IPS-18a (cell line): Measurements from ENCODE around the gene PTCD1.

Experiments
- H3K27ac ChIP-seq: one replicate; pipeline ENCODE4 v1.5.1; 2013; ENCODE audit warnings: low read length
- H3K27me3 ChIP-seq: one replicate; pipeline ENCODE4 v1.6.1; 2013; ENCODE audit warnings: mild to moderate bottlenecking, low read length; ENCODE audit not compliant: control insufficient read depth, insufficient read depth
- H3K36me3 ChIP-seq: one replicate; pipeline ENCODE4 v1.6.1; 2013; ENCODE audit warnings: low read depth, low read length; ENCODE audit not compliant: control insufficient read depth
- H3K4me1 ChIP-seq: one replicate; pipeline ENCODE4 v1.6.1; 2013; ENCODE audit warnings: low read depth, low read length; ENCODE audit not compliant: control insufficient read depth
- H3K4me3 ChIP-seq: one replicate; pipeline ENCODE4 v1.5.1; 2013; ENCODE audit warnings: low read length
- H3K9ac ChIP-seq: one replicate; pipeline ENCODE4 v1.6.1; 2013; ENCODE audit warnings: mild to moderate bottlenecking, low read length, moderate library complexity
- H3K9me3 ChIP-seq: one replicate; pipeline ENCODE4 v1.6.1; 2013; ENCODE audit warnings: low read depth, low read length; ENCODE audit not compliant: control insufficient read depth

PTCD1 gene

GRCh38 chr7:99460651-99461050, 22.1 kb upstream of the PTCD1 start:
- H3K9me3 ChIP-seq, result no peaks in the 10 kb centered on the region
- no peaks in the 10 kb centered on the region for H3K4me1 ChIP-seq
- H3K27me3 ChIP-seq, result no peaks in the 10 kb centered on the region
- H3K27ac ChIP-seq, result no peak overlapping the region
- H3K9ac ChIP-seq, result no peak overlapping the region
- H3K36me3 ChIP-seq, result peaks cover 41% of the 10 kb centered on the region
- H3K4me3 ChIP-seq, result no peak overlapping the region

GRCh38 chr7:99459087-99459486, 20.5 kb upstream of the PTCD1 start:
- Histone ChIP-seq H3K36me3 (peaks cover 52% of the 10 kb centered on the region), H3K9me3 (no peaks in the 10 kb centered on the region), H3K27ac (no peak overlapping the region), H3K27me3 (no peaks in the 10 kb centered on the region), H3K4me3 (no peak overlapping the region), H3K4me1 (no peaks in the 10 kb centered on the region), H3K9ac (no peak overlapping the region)

- peaks cover 57% of the 10 kb centered on the region for H3K36me3 ChIP-seq
- no peak overlapping the region for H3K9ac ChIP-seq
- no peak overlapping the region for H3K27ac ChIP-seq
- no peaks in the 10 kb centered on the region for H3K27me3 ChIP-seq
- no peaks in the 10 kb centered on the region for H3K9me3 ChIP-seq
- H3K4me3 ChIP-seq, result no peak overlapping the region
- H3K4me1 ChIP-seq, result no peaks in the 10 kb centered on the region
Observed at GRCh38 chr7:99457650-99458493, 19.3 kb upstream of the PTCD1 start.

DNA sequence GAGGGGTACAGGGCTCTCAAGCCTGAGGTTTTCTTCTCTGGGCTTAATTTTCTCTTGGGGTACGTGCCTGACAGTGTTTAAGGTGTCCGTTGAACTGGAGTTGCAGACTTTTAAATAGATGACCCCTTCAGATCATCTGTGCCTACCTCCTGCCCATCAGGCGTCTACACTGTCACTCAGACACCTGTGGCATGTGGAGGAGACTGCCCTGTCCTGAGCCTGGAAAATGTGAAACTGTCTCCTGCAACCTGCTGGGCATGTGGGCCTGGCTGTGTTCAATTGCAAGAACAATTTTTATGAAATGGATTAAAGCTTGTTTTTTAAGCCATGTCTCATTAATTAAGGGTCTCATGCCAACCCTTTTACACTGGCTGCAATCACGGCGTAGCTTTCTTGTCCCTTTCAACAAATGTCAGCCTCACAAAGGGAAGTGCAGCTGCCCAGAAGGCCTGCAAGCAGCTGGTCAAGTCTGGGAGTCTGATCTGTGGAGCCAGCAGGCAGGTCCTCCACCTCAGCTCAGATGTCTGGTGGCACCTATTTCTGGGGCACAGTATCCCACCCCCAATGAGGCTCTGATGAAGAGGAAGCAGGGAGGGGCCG, 18.6 kb upstream of the PTCD1 start:
- Histone ChIP-seq H3K36me3 (peaks cover 60% of the 10 kb centered on the region), H3K27ac (no peak overlapping the region), H3K9ac (no peak overlapping the region), H3K4me3 (no peak overlapping the region), H3K27me3 (no peaks in the 10 kb centered on the region), H3K4me1 (no peaks in the 10 kb centered on the region), H3K9me3 (no peaks in the 10 kb centered on the region)

- Histone ChIP-seq H3K4me1 (no peaks in the 10 kb centered on the region), H3K4me3 (no peak overlapping the region), H3K9ac (no peak overlapping the region), H3K36me3 (peaks cover 66% of the 10 kb centered on the region), H3K27ac (no peak overlapping the region), H3K27me3 (no peaks in the 10 kb centered on the region), H3K9me3 (no peaks in the 10 kb centered on the region)
Observed at GRCh38 chr7:99456288-99456687, 17.7 kb upstream of the PTCD1 start.

- Histone ChIP-seq H3K27me3 (no peaks in the 10 kb centered on the region), H3K27ac (no peak overlapping the region), H3K4me3 (no peak overlapping the region), H3K9me3 (no peaks in the 10 kb centered on the region), H3K36me3 (peaks cover 68% of the 10 kb centered on the region), H3K4me1 (no peaks in the 10 kb centered on the region), H3K9ac (no peak overlapping the region)
Observed at GRCh38 chr7:99455874-99456273, 17.3 kb upstream of the PTCD1 start.

DNA sequence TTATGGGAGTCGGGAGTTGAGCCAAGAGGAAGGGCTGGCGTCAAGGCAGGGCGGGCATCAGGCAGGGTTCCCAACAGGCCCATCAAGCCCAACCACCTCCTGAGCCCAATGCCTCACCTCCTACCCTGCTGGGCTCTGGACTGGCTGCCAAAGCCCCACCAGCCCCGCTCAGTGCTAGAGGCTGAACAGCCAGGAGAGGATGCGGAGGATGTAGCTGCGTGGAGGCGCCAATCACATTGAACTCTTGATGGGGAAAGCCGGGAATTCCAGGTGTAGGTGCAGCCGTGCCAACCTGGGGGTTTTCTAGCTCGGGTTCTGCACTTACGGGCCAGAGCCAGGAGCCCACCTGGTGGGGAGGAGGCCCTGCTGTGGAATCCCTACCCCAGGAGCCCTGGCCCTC, 14.5 kb upstream of the PTCD1 start:
- H3K4me1 ChIP-seq, result no peaks in the 10 kb centered on the region
- no peaks in the 10 kb centered on the region for H3K27me3 ChIP-seq
- no peak overlapping the region for H3K9ac ChIP-seq
- H3K9me3 ChIP-seq, result no peaks in the 10 kb centered on the region
- H3K27ac ChIP-seq, result no peak overlapping the region
- no peak overlapping the region for H3K4me3 ChIP-seq
- H3K36me3 ChIP-seq, result peaks cover 80% of the 10 kb centered on the region

- no peak overlapping the region for H3K9ac ChIP-seq
- peaks cover 79% of the 10 kb centered on the region for H3K36me3 ChIP-seq
- no peaks in the 10 kb centered on the region for H3K4me1 ChIP-seq
- H3K27me3 ChIP-seq, result no peaks in the 10 kb centered on the region
- H3K27ac ChIP-seq, result no peak overlapping the region
- H3K9me3 ChIP-seq, result no peaks in the 10 kb centered on the region
- no peak overlapping the region for H3K4me3 ChIP-seq
Observed at GRCh38 chr7:99452541-99452940, 13.9 kb upstream of the PTCD1 start.

GRCh38 chr7:99451936-99452335, 13.3 kb upstream of the PTCD1 start:
- H3K9ac ChIP-seq, result no peak overlapping the region
- H3K4me3 ChIP-seq, result no peak overlapping the region
- H3K36me3 ChIP-seq, result peaks cover 79% of the 10 kb centered on the region
- H3K27me3 ChIP-seq, result no peaks in the 10 kb centered on the region
- no peak overlapping the region for H3K27ac ChIP-seq
- H3K4me1 ChIP-seq, result no peaks in the 10 kb centered on the region
- no peaks in the 10 kb centered on the region for H3K9me3 ChIP-seq

DNA sequence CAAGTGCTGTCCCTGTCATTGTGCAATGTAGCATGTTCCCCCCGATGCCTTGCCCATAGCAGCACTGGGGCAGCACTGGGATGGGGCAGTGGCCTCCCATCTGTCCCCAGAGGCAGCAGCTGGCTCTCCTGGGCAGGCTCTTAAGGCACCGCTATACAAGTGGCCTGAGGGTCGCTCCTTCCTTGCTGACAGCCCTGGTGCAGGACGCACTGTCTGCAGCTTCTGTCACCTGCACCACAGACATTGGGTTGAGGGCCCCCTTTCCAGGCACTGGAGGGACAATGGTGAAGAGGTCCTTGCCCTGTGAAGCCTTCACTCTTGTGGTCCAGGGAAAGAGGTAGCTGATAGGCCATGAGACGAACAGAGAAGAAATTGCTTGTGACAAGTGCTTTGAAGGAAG, 10.7 kb upstream of the PTCD1 start:
- no peaks in the 10 kb centered on the region for H3K27me3 ChIP-seq
- H3K4me1 ChIP-seq, result no peaks in the 10 kb centered on the region
- H3K9me3 ChIP-seq, result no peaks in the 10 kb centered on the region
- H3K36me3 ChIP-seq, result peaks cover 82% of the 10 kb centered on the region
- no peak overlapping the region for H3K27ac ChIP-seq
- H3K4me3 ChIP-seq, result no peak overlapping the region
- no peak overlapping the region for H3K9ac ChIP-seq

GRCh38 chr7:99448855-99449254, 10.3 kb upstream of the PTCD1 start:
- Histone ChIP-seq H3K4me1 (no peaks in the 10 kb centered on the region), H3K4me3 (no peak overlapping the region), H3K9me3 (no peaks in the 10 kb centered on the region), H3K9ac (no peak overlapping the region), H3K27ac (no peak overlapping the region), H3K27me3 (no peaks in the 10 kb centered on the region), H3K36me3 (peaks cover 78% of the 10 kb centered on the region)

DNA sequence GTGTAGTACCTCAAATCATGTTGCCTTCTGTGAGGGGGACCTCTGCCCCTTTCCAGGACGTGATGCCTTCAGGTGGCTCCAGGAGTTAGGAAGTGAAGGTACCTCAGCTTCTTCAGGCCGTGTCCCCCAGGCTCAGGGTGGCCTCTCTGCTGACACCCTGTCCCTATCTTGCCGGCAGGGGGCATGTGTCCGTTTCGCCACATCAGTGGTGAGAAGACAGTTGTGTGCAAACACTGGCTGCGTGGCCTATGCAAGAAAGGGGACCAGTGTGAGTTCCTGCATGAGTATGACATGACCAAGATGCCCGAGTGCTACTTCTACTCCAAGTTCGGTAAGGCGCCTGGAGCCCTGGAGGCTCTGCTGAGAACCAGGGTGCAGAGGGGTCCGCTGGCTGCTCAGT, 9.3 kb upstream of the PTCD1 start:
- Histone ChIP-seq H3K9ac (no peak overlapping the region), H3K9me3 (no peaks in the 10 kb centered on the region), H3K27ac (no peak overlapping the region), H3K27me3 (no peaks in the 10 kb centered on the region), H3K4me1 (no peaks in the 10 kb centered on the region), H3K4me3 (no peak overlapping the region), H3K36me3 (peaks cover 74% of the 10 kb centered on the region)
